Calu3 (cell line): ENCODE results near the gene FBXL17. TPM values are rescaled to one million over a fixed set of nuclear protein-coding genes. Genes with fewer than 3 reads are reported as not detected.

Source experiments
- BruUV-seq: library from RNA; stranded (reverse); fragments of 400-500 nt; replicated peaks from 2 replicates; lab custom pipeline; 2021; lab: Mats Ljungman, UMichigan
- CTCF ChIA-PET: fragments of 300-600 bp; sonication (Branson Sonifier 250); formaldehyde crosslinking; loops from one replicate; lab custom pipeline; 2022; ENCODE audit warnings: antibody characterized with exemption; lab: Charles Lee
- DNase-seq: peaks from one replicate; pipeline ENCODE4 v3.0.0; 2022
- H3K27ac Mint-ChIP-seq: one replicate; pipeline ENCODE4 v1.8.0; 2022; ENCODE audit warnings: mixed read lengths; ENCODE audit not compliant: unreplicated experiment
- H3K27me3 Mint-ChIP-seq: one replicate; pipeline ENCODE4 v1.8.0; 2022; ENCODE audit warnings: mixed read lengths; ENCODE audit not compliant: unreplicated experiment
- H3K36me3 Mint-ChIP-seq: one replicate; pipeline ENCODE4 v1.8.0; 2022; ENCODE audit warnings: mild to moderate bottlenecking, moderate library complexity, mixed read lengths; ENCODE audit not compliant: insufficient read depth, unreplicated experiment
- H3K4me1 Mint-ChIP-seq: one replicate; pipeline ENCODE4 v1.8.0; 2022; ENCODE audit warnings: mild to moderate bottlenecking, low read depth, mixed read lengths; ENCODE audit not compliant: unreplicated experiment
- H3K4me3 Mint-ChIP-seq: one replicate; pipeline ENCODE4 v1.8.0; 2022; ENCODE audit warnings: mild to moderate bottlenecking, low read depth, moderate library complexity, mixed read lengths; ENCODE audit not compliant: unreplicated experiment
- H3K9me3 Mint-ChIP-seq: one replicate; pipeline ENCODE4 v1.8.0; 2022; ENCODE audit warnings: low read depth, mixed read lengths; ENCODE audit not compliant: unreplicated experiment
- intact Hi-C: fragments of 100-400 bp; cut with micrococcal nuclease; formaldehyde crosslinking; loops from one replicate; pipeline ENCODE4 v1.10.0; 2022; ENCODE audit not compliant: unreplicated experiment
- total RNA-seq: library from RNA; stranded (reverse); gene quantifications from 2 replicates; pipeline ENCODE4 v1.2.3, GENCODE V29; 2022
- TF ChIP-seq, protein P1 (sequence below): fragments of 200-600 bp; IDR thresholded peaks from one replicate; pipeline ENCODE4 v1.8.0; 2022; ENCODE audit warnings: antibody characterized with exemption; ENCODE audit not compliant: unreplicated experiment

Gene FBXL17
- total RNA-seq, 1 experiment from 2014 or later, result 19.6 TPM

DNA sequence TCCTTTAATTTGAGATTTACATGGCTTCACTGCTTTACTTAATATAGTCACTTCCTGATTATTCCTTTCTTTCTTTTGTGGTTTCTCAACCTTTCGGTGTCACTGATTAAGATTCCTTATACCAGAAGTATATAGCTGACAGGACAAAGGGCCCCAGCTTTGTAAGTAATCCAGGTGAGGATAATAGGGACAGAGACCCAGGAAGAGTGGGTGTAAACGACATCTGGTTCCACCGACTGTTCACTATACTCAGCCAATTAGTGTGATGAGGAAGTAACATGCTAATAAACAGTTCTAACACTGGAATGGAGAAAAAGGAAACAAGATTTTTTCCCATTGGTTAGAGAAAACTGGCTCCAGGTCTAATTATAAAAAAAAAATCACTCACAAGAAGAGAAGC, 424.8 kb downstream of the FBXL17 start:
- Mint-ChIP-seq H3K4me1 (no peaks in the 10 kb centered on the region), H3K27me3 (no peaks in the 10 kb centered on the region), H3K36me3 (no peaks in the 10 kb centered on the region), H3K9me3 (no peaks in the 10 kb centered on the region), H3K4me3 (no peak overlapping the region), H3K27ac (no peak overlapping the region)
- BruUV-seq, result no TSS peak
- CTCF ChIA-PET, result no interaction called here
- intact Hi-C loops, result no loop called here
- no peak for DNase-seq
- TF ChIP-seq, protein P1, sequence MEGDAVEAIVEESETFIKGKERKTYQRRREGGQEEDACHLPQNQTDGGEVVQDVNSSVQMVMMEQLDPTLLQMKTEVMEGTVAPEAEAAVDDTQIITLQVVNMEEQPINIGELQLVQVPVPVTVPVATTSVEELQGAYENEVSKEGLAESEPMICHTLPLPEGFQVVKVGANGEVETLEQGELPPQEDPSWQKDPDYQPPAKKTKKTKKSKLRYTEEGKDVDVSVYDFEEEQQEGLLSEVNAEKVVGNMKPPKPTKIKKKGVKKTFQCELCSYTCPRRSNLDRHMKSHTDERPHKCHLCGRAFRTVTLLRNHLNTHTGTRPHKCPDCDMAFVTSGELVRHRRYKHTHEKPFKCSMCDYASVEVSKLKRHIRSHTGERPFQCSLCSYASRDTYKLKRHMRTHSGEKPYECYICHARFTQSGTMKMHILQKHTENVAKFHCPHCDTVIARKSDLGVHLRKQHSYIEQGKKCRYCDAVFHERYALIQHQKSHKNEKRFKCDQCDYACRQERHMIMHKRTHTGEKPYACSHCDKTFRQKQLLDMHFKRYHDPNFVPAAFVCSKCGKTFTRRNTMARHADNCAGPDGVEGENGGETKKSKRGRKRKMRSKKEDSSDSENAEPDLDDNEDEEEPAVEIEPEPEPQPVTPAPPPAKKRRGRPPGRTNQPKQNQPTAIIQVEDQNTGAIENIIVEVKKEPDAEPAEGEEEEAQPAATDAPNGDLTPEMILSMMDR, result no peak

DNA sequence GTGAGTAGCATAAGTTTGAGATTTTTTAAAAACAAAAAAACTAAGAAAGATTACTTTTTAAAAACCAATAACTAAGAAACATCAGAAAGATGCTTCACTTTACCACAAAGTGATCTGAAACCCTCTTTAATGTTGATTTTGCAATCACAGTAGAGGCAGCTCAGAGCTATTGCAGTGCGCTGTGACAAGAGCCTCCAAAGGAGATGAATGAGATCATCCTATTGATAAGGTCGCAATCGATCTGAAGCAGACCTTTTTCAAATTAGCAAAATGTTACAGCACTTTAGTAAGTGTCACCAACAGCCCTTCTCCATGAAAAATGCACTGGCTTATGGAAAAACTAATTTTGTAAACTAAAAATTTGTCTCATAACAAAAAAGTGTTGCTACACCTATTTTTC, 426.6 kb downstream of the FBXL17 start:
- DNase-seq, result no peak
- H3K4me1 Mint-ChIP-seq, result no peaks in the 10 kb centered on the region
- H3K27ac Mint-ChIP-seq, result no peak overlapping the region
- intact Hi-C loops, result no loop called here
- H3K9me3 Mint-ChIP-seq, result no peaks in the 10 kb centered on the region
- H3K27me3 Mint-ChIP-seq, result no peaks in the 10 kb centered on the region
- TF ChIP-seq, protein P1, result no peak
- H3K36me3 Mint-ChIP-seq, result no peaks in the 10 kb centered on the region
- BruUV-seq, result no TSS peak
- CTCF ChIA-PET, result no interaction called here
- no peak overlapping the region for H3K4me3 Mint-ChIP-seq

DNA sequence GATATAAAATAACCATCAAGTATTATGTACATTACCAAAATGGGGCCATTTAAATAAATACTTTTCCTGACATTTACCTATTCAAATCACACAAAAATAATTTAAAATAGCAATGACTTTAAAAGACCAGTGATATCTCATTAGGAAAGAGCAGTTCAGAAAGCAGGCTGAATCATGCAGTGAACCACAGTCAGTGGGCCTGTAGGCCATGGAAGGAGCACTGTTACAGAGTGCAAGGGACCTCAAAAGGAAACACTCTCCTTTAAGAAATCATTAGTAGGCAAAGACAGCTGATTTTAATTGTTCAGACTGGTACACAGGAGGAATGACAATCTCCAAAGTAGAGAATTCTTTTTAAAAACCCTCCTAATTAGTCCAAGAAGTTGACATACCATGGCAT, 427.6 kb downstream of the FBXL17 start:
- intact Hi-C loops, result no loop called here
- no TSS peak for BruUV-seq

DNA sequence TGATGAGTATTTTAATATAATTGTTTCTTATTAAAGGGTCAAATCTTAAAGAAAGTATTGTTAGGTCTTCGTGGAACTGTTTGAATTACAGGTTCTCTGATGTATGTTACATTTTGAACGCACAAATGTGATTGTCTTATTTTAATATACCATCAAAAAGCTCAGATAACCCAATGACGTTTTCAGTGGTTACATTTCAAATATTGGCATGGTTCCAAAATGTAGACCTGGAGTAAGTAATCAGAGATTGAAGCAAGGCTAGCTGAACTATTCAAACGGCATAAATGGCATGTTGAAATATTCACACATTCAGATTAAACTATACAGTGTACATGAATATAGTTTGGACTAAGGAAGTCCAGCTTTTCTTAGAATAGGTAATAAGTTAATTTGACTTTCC, 429.4 kb downstream of the FBXL17 start:
- CTCF ChIA-PET, result no interaction called here
- DNase-seq, result no peak
- Mint-ChIP-seq H3K9me3 (no peaks in the 10 kb centered on the region), H3K4me1 (no peaks in the 10 kb centered on the region), H3K27ac (no peak overlapping the region), H3K36me3 (no peaks in the 10 kb centered on the region), H3K27me3 (no peaks in the 10 kb centered on the region), H3K4me3 (no peak overlapping the region)
- BruUV-seq, result no TSS peak
- TF ChIP-seq, protein P1, result no peak
- intact Hi-C loops, result no loop called here

More for the DNA sequence above, 427.6 kb downstream of the FBXL17 start:
- Mint-ChIP-seq H3K4me1 (no peaks in the 10 kb centered on the region), H3K36me3 (no peaks in the 10 kb centered on the region), H3K9me3 (no peaks in the 10 kb centered on the region), H3K27me3 (no peaks in the 10 kb centered on the region), H3K27ac (no peak overlapping the region), H3K4me3 (no peak overlapping the region)
- TF ChIP-seq, protein P1, result no peak
- no peak for DNase-seq
- CTCF ChIA-PET, result no interaction called here
